GM12892 (cell line): ENCODE measurements around the gene SHC3.

Experiments
- POLR2A ChIP-seq: IDR thresholded peaks from 2 replicates; pipeline ENCODE4 v1.6.1; 2011; ENCODE audit warnings: low read depth, low read length, control low read depth
- TAF1 ChIP-seq: IDR thresholded peaks from 2 replicates; pipeline ENCODE4 v1.6.1; 2011; ENCODE audit warnings: low read depth, mild to moderate bottlenecking, control low read depth, low read length, borderline replicate concordance

DNA sequence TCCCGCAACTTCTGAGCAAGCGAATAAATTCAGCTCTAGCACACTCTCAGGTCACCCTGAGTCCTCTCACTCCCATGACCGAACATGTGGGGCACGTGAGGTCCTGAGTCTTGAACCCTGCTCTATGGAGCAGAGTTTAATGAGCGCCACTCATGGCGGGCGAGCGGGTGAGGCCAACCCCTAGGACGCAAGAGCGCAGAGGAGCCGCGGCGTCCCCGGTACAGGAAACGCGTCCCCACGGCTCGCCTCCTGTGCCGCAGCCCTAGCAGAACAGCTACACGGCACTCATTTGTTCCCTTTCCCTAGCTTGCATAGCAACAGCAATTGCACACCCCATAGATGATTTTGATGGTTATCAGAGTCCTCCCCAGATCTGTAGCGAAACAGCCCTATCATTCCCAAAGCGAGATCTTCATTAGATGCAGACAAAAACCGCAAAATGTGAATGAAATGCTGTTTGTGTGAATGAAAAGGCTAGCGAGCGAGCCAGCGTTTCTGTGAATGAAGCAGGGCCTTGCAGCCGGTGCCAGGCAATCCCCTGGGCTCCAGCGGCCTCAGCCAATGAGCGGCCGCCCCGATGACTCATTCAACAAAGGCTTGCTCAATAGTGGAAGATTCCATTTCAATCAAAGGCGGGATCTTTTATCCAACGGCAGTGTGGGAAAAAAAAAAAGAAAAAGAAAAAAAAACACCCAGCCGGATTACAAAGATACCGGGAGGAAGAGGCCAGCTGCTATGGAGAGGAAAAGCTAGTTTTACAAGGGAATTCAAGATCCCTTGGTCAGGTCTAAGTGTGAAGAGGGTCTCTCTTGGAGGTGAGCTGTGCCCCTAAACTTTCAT, 1.5 kb upstream of the SHC3 start:
- TF ChIP-seq POLR2A: no peak
- TF ChIP-seq TAF1: no peak
